Loucy (cell line): Measurements from ENCODE around the gene TNFRSF1B.

Experiments used
- H2AFZ ChIP-seq: fragments of 200-600 bp; sonication (generic); 2 replicates; pipeline ENCODE4 v1.6.0; 2016; ENCODE audit warnings: antibody characterized with exemption, mild to moderate bottlenecking, low read length, moderate library complexity
- H3F3A ChIP-seq: fragments of 200-600 bp; 2 replicates; pipeline ENCODE4 v1.6.0; 2016; ENCODE audit warnings: antibody characterized with exemption, low read depth, mild to moderate bottlenecking
- H3K27me3 ChIP-seq: fragments of 200-600 bp; sonication (generic); 2 replicates; pipeline ENCODE4 v1.6.1; 2014; ENCODE audit warnings: low read length, mild to moderate bottlenecking; ENCODE audit not compliant: insufficient read depth, poor library complexity, severe bottlenecking
- H3K36me3 ChIP-seq: fragments of 200-600 bp; sonication (generic); 2 replicates; pipeline ENCODE4 v1.6.1; 2016; ENCODE audit warnings: low read length; ENCODE audit not compliant: insufficient read depth
- H3K4me1 ChIP-seq: fragments of 200-600 bp; sonication (generic); 2 replicates; pipeline ENCODE4 v1.5.1; 2014; ENCODE audit warnings: low read length, mild to moderate bottlenecking; ENCODE audit not compliant: insufficient read depth, poor library complexity, severe bottlenecking
- H3K4me2 ChIP-seq: fragments of 200-600 bp; sonication (generic); 2 replicates; pipeline ENCODE4 v1.6.0; 2014; ENCODE audit warnings: antibody characterized with exemption, low read length, low read depth, mild to moderate bottlenecking; ENCODE audit not compliant: poor library complexity, severe bottlenecking
- H3K4me3 ChIP-seq: fragments of 200-600 bp; sonication (generic); 2 replicates; pipeline ENCODE4 v1.5.1; 2014; ENCODE audit warnings: low read length, mild to moderate bottlenecking, mixed read lengths; ENCODE audit not compliant: poor library complexity, severe bottlenecking
- H3K79me2 ChIP-seq: fragments of 200-600 bp; sonication (generic); 2 replicates; pipeline ENCODE4 v1.6.1; 2014; ENCODE audit warnings: low read length; ENCODE audit not compliant: insufficient read depth
- H3K9ac ChIP-seq: fragments of 200-600 bp; sonication (generic); 2 replicates; pipeline ENCODE4 v1.6.0; 2014; ENCODE audit warnings: mild to moderate bottlenecking, low read depth, low read length, moderate library complexity; ENCODE audit not compliant: poor library complexity, severe bottlenecking
- H3K9me2 ChIP-seq: fragments of 200-600 bp; sonication (generic); replicated peaks from 2 replicates; pipeline ENCODE4 v1.6.1; 2016; ENCODE audit warnings: low read depth, low read length, mixed read lengths
- H3K9me3 ChIP-seq: fragments of 200-600 bp; sonication (generic); 2 replicates; pipeline ENCODE4 v1.6.1; 2014; ENCODE audit warnings: mild to moderate bottlenecking, antibody characterized with exemption, low read length, low read depth; ENCODE audit not compliant: insufficient read depth
- H4K20me1 ChIP-seq: fragments of 200-600 bp; sonication (generic); 2 replicates; pipeline ENCODE4 v1.6.0; 2014; ENCODE audit warnings: antibody characterized with exemption, low read length, mild to moderate bottlenecking; ENCODE audit not compliant: insufficient read depth, poor library complexity, severe bottlenecking
- EZH2phosphoT487 ChIP-seq: fragments of 200-600 bp; IDR thresholded peaks from 2 replicates; pipeline ENCODE4 v1.6.1; 2018; ENCODE audit warnings: antibody characterized with exemption, mild to moderate bottlenecking, moderate library complexity, borderline replicate concordance
- TF ChIP-seq, protein P1 (sequence below): fragments of 200-600 bp; sonication (generic); conservative IDR thresholded peaks from 2 replicates; pipeline ENCODE4 v1.5.1; 2014; ENCODE audit warnings: mild to moderate bottlenecking, antibody characterized with exemption, low read length

The TNFRSF1B gene

DNA sequence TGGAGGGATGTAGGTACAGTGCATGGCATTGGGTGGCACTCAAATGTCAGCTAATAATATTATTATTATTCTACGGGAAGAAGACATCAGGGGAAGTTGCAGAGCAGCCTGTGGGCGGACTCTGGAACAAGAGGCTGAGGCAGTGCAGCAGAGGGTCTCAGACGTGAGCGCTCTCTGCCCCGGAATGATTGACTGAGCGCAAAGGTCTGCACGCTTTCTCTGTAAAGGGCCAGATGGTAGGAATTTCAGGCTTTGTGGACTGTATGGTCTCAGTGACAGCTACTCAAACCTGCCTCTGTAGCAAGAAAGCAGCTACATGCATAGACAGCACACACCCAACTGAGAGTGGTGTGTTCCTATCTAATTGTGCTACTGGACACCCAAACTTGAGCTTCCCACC, 33.4 kb downstream of the TNFRSF1B start:
- Histone ChIP-seq H3K4me1 (no peaks in the 10 kb centered on the region), H3K4me2 (no peak overlapping the region), H4K20me1 (no peaks in the 10 kb centered on the region), H3F3A (no peaks in the 10 kb centered on the region), H2AFZ (no peak overlapping the region), H3K9ac (no peak overlapping the region), H3K4me3 (no peak overlapping the region), H3K36me3 (peaks cover 31% of the 10 kb centered on the region; the same call in 1 of the 2 replicates), H3K9me2 (no peaks in the 10 kb centered on the region), H3K27me3 (no peaks in the 10 kb centered on the region), H3K9me3 (no peaks in the 10 kb centered on the region), H3K79me2 (no peaks in the 10 kb centered on the region)
- TF ChIP-seq, protein P1, sequence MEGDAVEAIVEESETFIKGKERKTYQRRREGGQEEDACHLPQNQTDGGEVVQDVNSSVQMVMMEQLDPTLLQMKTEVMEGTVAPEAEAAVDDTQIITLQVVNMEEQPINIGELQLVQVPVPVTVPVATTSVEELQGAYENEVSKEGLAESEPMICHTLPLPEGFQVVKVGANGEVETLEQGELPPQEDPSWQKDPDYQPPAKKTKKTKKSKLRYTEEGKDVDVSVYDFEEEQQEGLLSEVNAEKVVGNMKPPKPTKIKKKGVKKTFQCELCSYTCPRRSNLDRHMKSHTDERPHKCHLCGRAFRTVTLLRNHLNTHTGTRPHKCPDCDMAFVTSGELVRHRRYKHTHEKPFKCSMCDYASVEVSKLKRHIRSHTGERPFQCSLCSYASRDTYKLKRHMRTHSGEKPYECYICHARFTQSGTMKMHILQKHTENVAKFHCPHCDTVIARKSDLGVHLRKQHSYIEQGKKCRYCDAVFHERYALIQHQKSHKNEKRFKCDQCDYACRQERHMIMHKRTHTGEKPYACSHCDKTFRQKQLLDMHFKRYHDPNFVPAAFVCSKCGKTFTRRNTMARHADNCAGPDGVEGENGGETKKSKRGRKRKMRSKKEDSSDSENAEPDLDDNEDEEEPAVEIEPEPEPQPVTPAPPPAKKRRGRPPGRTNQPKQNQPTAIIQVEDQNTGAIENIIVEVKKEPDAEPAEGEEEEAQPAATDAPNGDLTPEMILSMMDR, result no peak
- no peak for TF ChIP-seq EZH2phosphoT487

DNA sequence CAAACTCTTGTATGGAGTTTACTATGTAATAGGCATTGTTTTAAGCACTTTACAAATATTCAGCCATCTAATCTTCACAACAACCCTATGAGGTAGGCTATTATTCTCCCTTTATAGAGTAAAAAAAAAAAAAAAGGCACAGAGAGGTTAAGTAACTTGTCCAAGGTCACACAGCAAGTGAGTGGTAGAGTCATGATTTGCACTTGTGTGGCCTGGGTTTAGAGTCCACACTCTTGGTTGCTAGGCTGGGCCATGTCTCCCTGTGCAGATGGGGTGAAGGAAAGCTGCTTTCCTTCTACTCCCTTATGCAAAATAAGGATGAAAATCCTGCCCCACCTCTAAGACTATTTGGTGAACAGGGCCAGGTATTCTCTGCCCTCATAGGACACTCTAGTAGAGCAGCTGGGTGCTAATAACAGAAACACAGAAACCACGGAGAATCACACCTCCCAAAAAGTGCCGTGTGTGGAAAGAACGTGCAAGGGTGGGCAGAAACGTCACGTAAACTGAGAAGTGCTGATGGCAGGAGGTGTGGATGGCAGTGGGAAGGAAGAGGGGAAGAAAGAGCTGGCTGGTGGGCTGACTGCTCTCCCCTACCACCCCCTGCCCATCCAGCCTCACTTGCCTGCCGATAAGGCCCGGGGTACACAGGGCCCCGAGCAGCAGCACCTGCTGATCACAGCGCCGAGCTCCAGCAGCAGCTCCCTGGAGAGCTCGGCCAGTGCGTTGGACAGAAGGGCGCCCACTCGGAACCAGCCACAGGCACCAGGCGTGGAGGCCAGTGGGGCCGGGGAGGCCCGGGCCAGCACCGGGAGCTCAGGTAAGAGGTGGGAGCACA, 34.8 kb downstream of the TNFRSF1B start:
- H3K4me3 ChIP-seq, result no peak overlapping the region
- H4K20me1 ChIP-seq, result no peaks in the 10 kb centered on the region
- H3K4me1 ChIP-seq, result no peaks in the 10 kb centered on the region
- no peak overlapping the region for H2AFZ ChIP-seq
- TF ChIP-seq EZH2phosphoT487, result no peak
- TF ChIP-seq, protein P1, result no peak
- H3K36me3 ChIP-seq, result peaks cover 30% of the 10 kb centered on the region; the same call in 1 of the 2 replicates
- H3K9me3 ChIP-seq, result no peaks in the 10 kb centered on the region
- H3F3A ChIP-seq, result no peaks in the 10 kb centered on the region
- no peaks in the 10 kb centered on the region for H3K27me3 ChIP-seq
- H3K79me2 ChIP-seq, result no peaks in the 10 kb centered on the region
- H3K4me2 ChIP-seq, result no peak overlapping the region
- H3K9me2 ChIP-seq, result no peaks in the 10 kb centered on the region
- no peak overlapping the region for H3K9ac ChIP-seq

DNA sequence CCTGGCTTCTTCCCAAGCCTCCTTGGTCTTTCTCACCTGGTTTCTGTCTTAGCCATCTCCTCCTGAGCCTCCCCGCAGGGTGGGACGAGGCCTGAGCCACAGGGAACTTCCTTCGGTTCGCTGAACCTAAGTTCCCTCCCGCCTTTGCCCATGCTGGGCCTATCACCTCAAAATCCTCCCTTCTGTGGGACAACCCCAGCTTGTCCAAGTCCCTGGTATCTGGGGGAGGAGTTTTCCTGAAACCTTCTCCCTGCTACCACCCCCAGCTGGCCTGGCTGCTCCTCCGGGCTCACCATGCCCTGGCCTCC, 35.4 kb downstream of the TNFRSF1B start:
- Histone ChIP-seq H3K4me2 (no peak overlapping the region), H3F3A (no peaks in the 10 kb centered on the region), H3K36me3 (peaks cover 35% of the 10 kb centered on the region; the same call in 1 of the 2 replicates), H3K4me1 (no peaks in the 10 kb centered on the region), H3K9me2 (no peaks in the 10 kb centered on the region), H4K20me1 (no peaks in the 10 kb centered on the region), H2AFZ (no peak overlapping the region), H3K27me3 (no peaks in the 10 kb centered on the region), H3K9ac (no peak overlapping the region), H3K4me3 (no peak overlapping the region), H3K79me2 (no peaks in the 10 kb centered on the region), H3K9me3 (no peaks in the 10 kb centered on the region)
- TF ChIP-seq, protein P1, result no peak
- TF ChIP-seq EZH2phosphoT487, result no peak
